Neuronal stem cell (in vitro differentiated cells): Measurements from ENCODE around the gene NPIPB2. TPM values are rescaled to one million over a fixed set of nuclear protein-coding genes. Genes with fewer than 3 reads are reported as not detected.

Experiments used
- small RNA-seq: library from polyadenylated mRNA; stranded (forward); fragments of <200 nt; extraction: miRNeasy Mini kit (QIAGEN cat#:217004); gene quantifications from one replicate; pipeline ENCODE3, GENCODE V24; 2013; ENCODE audit not compliant: insufficient read depth

The NPIPB2 gene

Small RNAs within 50 kb of the gene (small RNA-seq; reads per million reads assigned to genes)
- not detected for gene AC007216.5
- gene COX6CP1 = not detected
- gene UBL5P4 = not detected
